Activated CD8-positive, alpha-beta memory T cell treated with anti-CD3 and anti-CD28 coated beads for 48 hours (primary cell): ENCODE data around the gene TRIM22.
"Not testable (repeated sequence)": the region's sequence is repeated elsewhere in the genome, so short reads cannot be mapped to it uniquely, and the experiment has no call there.

Experiments used
- DNase-seq, 3 experiments: peaks; one replicate each; pipeline ENCODE4 v3.0.0-alpha.2; 2020; ENCODE audit warnings: low read depth in 2 of 3, low spot score in 2 of 3

Gene TRIM22

DNA sequence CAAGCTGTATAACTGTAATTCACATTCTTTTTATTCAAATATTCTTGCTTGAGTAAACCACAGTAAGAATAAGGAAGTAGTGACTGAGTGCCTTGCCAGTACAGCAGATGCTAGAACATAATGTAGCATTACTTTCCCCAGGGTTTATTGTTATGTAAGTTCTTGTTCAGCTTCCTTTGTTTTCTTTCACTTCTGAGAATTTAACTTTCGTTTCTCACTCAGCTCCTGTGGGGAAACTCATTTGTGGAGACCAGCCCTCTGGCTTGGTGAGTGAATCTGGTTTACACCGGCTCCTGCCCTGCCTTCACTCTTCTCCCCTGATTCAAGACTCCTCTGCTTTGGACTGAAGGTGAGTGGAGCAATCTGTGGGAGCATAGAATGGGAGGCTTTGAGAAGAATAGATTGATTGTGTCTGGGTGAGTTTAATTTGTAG lies at the start of gene TRIM22:
Gene TRIM22 (plus strand): TSS at position 240 of the 433 bp plus-strand sequence. CDS start 6,443 bp downstream, outside the sequence.
- DNase-seq, result no peak

DNA sequence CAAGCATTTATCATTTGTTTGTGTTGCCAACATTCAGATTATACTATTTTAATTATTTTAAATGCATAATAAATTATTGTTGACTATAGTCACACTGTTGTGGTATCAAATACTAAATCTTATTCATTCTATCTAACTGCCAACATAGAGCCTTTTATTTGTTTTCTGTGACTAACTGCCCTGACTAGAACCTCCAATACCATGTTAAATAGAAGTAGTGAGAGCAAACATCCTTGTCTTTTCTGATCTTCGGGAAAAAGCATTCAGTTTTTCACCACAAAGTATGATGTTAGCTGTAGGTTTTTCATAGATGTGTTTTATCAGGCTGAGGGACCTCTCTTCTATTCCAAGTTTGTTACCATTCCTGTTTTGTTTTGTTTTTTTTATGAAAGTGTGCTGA lies 49.6 kb upstream of the TRIM22 start:
- DNase-seq, result no peak

DNA sequence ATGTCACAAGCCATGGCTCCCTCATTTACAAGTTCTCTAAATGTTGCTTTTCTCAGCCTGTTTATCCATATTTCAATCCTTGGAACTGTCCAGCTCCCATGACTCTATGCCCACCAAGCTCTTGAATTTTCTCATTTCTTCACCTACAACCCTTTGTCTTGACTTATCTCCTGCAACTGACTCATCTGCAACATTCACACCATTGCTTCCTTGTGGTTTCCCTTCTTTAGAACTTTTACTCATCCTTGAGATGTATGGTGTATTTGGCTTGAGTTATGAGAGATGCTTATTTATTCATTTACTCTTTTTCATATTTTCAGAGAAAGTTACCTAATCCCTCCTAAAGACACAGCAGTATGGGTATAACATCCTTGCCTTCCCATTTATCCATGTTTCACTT lies 46.0 kb upstream of the TRIM22 start:
- DNase-seq, result no peak

- no peak for DNase-seq
Measured at GRCh38 chr11:5646139-5646538, 43.5 kb upstream of the TRIM22 start.

- no peak for DNase-seq
Measured at GRCh38 chr11:5655474-5655873, 34.1 kb upstream of the TRIM22 start.

DNA sequence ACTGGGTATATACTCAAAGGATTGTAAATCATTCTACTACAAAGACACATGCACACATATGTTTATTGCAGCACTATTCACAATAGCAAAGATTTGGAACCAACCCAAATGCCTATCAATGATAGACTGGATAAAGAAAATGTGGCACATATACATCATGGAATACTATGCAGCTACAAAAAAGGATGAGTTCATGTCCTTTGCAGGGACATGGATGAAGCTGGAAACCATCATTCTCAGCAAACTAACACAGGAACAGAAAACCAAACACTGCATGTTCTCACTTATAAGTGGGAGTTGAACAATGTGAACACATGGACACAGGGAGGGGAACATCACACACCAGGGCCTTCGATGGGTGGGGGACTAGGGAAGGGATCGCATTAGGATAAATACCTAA lies 32.6 kb upstream of the TRIM22 start:
- DNase-seq, result not testable (repeated sequence)

DNA sequence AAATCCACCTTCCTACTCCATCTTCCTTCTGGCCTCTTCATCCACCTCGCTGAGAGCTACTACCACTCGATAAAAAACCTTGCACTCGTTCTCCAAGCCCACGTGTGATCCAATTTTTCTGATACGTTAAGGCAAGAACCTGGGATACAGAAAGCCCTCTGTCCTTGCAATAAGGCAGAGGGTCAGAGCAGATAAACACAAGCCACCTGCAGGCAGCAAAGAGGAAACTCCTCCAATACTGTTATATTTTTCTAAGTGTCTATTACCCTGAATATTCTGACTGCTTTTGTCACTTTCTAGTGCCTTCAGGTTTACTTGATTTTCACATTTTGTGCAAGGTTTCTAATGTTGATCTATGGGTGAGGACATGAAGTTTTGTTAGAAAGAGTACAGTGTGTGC lies 31.3 kb upstream of the TRIM22 start:
- DNase-seq, result no peak

DNA sequence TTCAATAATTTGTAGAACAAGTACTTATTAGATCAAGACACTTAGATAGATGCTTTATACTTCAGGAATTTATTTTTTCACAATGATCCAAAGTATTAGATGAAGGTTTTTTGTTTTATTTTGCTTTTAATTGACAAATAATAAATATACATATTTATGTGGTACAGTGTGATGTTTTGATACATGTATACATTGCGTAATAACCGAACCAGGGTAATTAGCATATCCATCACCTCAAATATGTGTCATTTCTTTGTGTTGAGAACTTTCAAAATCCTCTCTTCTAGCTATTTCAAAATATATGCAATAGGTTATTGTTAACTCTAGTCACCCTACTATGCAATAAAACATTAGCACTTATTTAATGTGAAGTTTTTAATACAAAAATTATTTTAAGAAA lies 26.1 kb upstream of the TRIM22 start:
- no peak for DNase-seq

GRCh38 chr11:5665051-5665570 lies 24.5 kb upstream of the TRIM22 start:
- DNase-seq, result no peak

DNA sequence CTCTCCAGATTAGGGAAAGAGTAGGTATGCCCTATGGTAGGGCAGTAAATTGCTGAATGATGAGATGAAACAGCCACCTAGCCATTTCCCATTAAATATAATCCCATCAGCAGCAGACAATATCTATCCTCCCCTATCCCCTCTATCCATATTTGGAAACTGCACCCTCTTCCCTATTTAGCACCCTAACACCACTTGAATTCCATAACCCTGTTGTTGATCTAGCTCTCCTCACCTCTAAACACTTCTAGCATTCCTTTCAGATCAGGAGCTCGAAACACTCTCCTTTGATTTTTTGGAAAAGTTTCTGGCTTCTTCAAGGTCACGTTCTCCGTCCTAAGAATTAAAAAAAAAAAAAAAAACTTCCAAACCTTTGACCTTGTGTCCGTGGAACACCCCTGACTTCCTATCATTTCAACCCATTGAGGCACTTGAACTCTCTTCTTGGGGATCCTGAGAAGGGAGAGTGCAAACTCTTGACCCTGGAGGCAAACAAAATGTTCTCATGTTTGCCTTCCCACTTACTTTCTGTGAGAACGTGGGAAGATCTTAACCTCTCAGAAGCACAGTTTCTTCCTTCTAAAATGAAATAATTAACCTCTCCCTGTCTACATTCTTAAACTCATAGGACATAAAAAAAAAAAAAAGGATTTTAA lies 23.7 kb upstream of the TRIM22 start:
- no peak for DNase-seq

DNA sequence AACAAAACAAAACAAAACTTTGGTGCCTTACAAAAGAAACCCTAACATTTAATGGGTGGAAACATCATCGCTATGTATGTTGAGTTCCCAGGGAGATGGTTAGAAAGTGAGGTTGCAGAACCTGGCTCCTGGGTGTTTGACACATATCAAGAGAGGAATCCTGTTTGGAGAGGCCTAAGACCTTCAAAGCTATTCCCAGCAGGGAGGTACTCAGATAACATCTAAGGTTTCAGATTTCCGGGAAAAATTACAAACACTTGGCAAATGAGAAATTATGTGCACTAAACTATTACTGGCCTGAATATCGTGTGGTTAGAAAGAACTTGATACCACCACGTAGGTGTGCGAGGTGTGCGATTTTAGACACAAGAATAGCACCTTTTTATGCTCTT lies 23.2 kb upstream of the TRIM22 start:
- no peak for DNase-seq

GRCh38 chr11:5671831-5672230 lies 17.8 kb upstream of the TRIM22 start:
- DNase-seq, result no peak

GRCh38 chr11:5674391-5674790 lies 15.2 kb upstream of the TRIM22 start:
- no peak for DNase-seq

DNA sequence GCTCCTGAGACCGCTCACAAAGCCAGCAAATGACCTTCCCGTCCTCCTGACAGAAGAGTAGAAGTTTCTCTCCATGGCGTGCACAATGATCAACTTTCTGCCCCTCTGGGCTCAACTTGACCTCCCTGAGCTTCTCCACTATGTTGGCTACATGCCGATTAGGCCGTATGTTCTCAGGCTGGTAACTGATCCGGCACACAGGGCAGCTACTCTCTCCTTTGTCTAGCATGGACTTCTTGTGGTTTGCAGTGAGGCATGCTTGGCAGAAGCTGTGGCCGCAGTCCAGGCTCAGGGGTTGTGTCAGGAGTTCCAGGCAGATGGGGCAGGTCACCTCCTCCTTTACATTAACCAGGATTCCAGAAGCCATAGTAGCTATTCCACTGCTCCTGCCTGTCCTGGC lies 9.8 kb upstream of the TRIM22 start:
- no peak for DNase-seq

GRCh38 chr11:5682890-5683441 lies 6.6 kb upstream of the TRIM22 start:
- DNase-seq, result not testable (repeated sequence)

DNA sequence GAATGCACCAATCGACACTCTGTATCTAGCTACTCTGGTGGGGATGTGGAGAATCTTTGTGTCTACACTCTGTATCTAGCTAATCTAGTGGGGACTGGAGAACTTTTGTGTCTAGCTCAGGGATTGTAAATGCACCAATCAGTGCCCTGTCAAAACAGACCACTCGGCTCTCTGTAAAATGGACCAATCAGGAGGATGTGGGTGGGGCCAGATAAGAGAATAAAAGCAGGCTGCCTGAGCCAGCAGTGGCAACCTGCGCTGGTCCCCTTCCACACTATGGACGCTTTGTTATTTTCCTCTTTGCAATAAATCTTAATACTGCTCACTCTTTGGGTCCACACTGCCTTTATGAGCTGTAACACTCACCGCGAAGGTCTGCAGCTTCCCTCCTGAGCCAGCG lies 6.0 kb upstream of the TRIM22 start:
- DNase-seq, result not testable (repeated sequence)

DNA sequence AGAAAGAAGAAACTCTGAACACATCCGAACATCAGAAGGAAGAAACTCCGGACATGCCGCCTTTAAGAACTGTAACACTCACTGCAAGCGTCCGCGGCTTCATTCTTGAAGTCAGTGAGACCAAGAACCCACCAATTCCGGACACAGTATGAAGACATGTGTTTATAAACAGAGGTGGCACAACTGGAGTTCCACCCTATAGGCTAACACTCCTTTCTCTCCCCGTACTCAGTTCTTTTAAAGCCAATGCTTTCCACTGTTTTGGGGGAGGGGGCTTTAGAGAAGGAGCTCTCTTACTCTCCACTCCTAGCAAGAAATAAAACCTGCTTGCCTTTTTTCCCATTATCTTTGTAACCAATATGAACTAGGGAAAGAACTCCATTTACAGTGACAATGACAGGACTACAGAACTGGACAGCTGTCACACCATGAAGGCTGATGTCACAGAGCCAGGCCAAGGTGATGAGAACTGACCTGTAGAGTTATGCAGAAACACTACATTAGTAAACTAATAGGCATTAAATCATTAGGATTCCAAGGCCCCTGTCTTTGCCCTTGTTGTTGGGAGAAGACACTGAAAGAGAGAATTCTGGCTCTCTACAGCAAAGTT lies 5.4 kb upstream of the TRIM22 start:
- DNase-seq, result no peak

DNA sequence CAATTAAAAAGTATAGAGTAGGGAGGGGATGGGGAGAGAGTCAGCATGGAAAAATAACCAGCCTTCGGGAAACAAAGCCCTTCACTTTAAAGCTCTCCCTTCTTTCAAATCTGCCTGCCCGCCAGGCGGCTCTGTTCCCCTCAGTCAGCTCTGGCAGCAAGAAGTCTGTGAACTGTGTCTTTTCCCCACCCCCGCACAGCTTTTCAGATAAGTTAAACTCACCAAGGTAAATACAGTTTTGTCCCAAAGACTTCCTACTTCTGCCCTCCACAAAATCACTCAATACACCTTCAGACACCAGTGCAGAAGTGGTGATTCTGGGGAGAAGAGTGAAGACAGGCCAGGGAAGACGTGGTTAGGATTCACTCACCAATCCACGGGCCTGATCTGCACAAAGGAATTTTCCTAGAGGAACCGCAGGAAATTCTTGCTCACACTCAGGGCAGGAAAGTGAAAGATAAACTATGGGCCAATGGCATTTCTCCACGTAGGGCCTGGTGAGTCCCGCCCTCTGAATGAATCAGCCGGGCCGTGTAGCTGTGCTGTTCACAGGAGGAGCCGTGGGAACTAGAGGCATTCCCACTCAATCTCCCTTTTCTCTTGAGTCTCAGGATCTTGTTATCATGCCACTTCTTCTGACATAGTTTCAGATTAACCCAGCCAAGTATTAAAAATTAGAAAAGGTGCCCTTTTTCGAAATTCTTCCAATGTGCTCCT lies 4.8 kb upstream of the TRIM22 start, which contains the start of gene TRIM5:
Gene TRIM5 (minus strand): TSS at position 429 of the 717 bp plus-strand sequence. CDS start 4,897 bp downstream, outside the sequence.
- DNase-seq, result peak; percentile 41 to 50 (median 48)

GRCh38 chr11:5686426-5686825 lies 3.2 kb upstream of the TRIM22 start:
- DNase-seq, result no peak

DNA sequence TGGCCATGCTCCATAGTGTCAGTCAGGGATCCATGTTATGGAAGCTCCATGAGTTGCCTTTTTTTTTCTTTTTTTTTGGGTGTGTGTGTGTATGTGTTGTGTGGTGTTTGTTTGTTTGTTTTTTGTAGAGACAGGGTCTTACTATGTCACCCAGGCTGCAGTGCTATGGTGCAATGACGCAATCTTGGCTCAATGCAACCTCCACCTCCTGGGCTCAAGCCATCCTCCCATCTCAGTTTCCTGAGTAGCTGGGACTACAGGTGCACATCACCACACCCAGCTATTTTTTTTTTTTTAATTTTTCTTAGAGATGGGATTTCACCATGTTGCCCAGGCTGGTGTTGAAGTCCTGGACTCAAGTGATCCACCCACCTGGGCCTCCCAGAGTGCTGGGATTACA lies 1.1 kb upstream of the TRIM22 start:
- DNase-seq, result no peak

GRCh38 chr11:5690216-5690615 lies 626 bp downstream of the TRIM22 start:
- no peak for DNase-seq

DNA sequence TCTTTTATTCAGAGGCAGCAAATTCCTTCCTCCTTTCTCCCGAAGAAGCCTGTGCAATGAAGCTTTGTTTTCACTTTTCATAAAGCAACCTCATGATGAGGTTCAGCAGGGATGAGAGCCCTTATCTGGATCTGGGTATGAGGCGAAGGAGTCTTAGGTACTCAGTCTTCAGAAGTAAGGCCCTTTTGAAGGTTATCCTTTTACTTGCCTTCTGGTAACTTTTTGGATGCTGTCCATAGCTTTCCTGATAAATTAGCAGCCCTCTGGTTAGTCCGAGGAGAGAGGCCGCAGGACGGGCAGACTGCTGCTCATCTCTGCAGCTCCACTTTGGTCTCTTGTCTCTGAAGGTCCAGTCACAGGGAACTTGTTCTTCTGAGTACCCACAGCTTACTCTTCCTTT lies 1.1 kb downstream of the TRIM22 start:
- DNase-seq, result no peak
